ENCODE results near the gene MKI67.

MKI67 gene

GRCh38 chr10:128083191-128083895 lies 42.9 kb downstream of the MKI67 start:
- DNase-seq (ENCODE audit: low read depth in 2 of 2, low spot score in 1 of 2): no peak

- DNase-seq (ENCODE audit: low read depth in 2 of 2, low spot score in 1 of 2): no peak
These were observed 44.5 kb downstream of the MKI67 start for GRCh38 chr10:128081720-128082119.

GRCh38 chr10:128081222-128081621 lies 45.0 kb downstream of the MKI67 start:
- no peak for DNase-seq (ENCODE audit: low read depth in 2 of 2, low spot score in 1 of 2)

- no peak for DNase-seq (ENCODE audit: low read depth in 2 of 2, low spot score in 1 of 2)
These were observed 45.6 kb downstream of the MKI67 start for GRCh38 chr10:128080641-128081040.

GRCh38 chr10:128080231-128080630 lies 46.0 kb downstream of the MKI67 start:
- no peak for DNase-seq (ENCODE audit: low read depth in 2 of 2, low spot score in 1 of 2)

GRCh38 chr10:128078136-128078969 lies 47.9 kb downstream of the MKI67 start:
- DNase-seq (ENCODE audit: low read depth in 2 of 2, low spot score in 1 of 2): no peak

GRCh38 chr10:128077155-128077875 lies 48.9 kb downstream of the MKI67 start:
- DNase-seq (ENCODE audit: low read depth in 2 of 2, low spot score in 1 of 2): no peak

- DNase-seq (ENCODE audit: low read depth in 2 of 2, low spot score in 1 of 2): no peak
These were observed 51.6 kb downstream of the MKI67 start for GRCh38 chr10:128074589-128074988.

- no peak for DNase-seq (ENCODE audit: low read depth in 2 of 2, low spot score in 1 of 2)
These were observed 52.3 kb downstream of the MKI67 start for GRCh38 chr10:128073890-128074289.

GRCh38 chr10:128072941-128073645 lies 53.1 kb downstream of the MKI67 start:
- no peak for DNase-seq (ENCODE audit: low read depth in 2 of 2, low spot score in 1 of 2)

- no peak for DNase-seq (ENCODE audit: low read depth in 2 of 2, low spot score in 1 of 2)
These were observed 54.2 kb downstream of the MKI67 start for GRCh38 chr10:128072046-128072445.

GRCh38 chr10:128071417-128071782 lies 54.8 kb downstream of the MKI67 start:
- no peak for DNase-seq (ENCODE audit: low read depth in 2 of 2, low spot score in 1 of 2)

GRCh38 chr10:128070721-128071416 lies 55.4 kb downstream of the MKI67 start:
- DNase-seq (ENCODE audit: low read depth in 2 of 2, low spot score in 1 of 2): no peak

- no peak for DNase-seq (ENCODE audit: low read depth in 2 of 2, low spot score in 1 of 2)
These were observed 56.1 kb downstream of the MKI67 start for GRCh38 chr10:128070161-128070560.

- peak; percentile 70 to 72 for DNase-seq (ENCODE audit: low read depth in 2 of 2, low spot score in 1 of 2)
These were observed 56.7 kb downstream of the MKI67 start for GRCh38 chr10:128069351-128070051.

- DNase-seq (ENCODE audit: low read depth in 2 of 2, low spot score in 1 of 2): no peak
These were observed 57.6 kb downstream of the MKI67 start for GRCh38 chr10:128068398-128069285.

GRCh38 chr10:128067691-128068397 lies 58.4 kb downstream of the MKI67 start:
- no peak for DNase-seq (ENCODE audit: low read depth in 2 of 2, low spot score in 1 of 2)

GRCh38 chr10:128066870-128067382 lies 59.3 kb downstream of the MKI67 start:
- no peak for DNase-seq (ENCODE audit: low read depth in 2 of 2, low spot score in 1 of 2)
